ENCODE results near the gene HES4.

The HES4 gene

GRCh38 chr1:965526-966134 lies 34.3 kb downstream of the HES4 start:
- no peak overlapping the region for H3K4me3 ChIP-seq (ENCODE audit: control insufficient read depth in 1 of 7, extremely low read depth in 1 of 7, insufficient read depth in 4 of 7, low read depth in 2 of 7, low read length in 6 of 7)
- WGBS (ENCODE audit: insufficient coverage) = 54% methylated on average over 21 of the region's 26 CpGs
- ChIA-PET POLR2A (no interaction called here), CTCF (no interaction called here)
- peaks cover 0 to 3% (median 0%) of the 10 kb centered on the region in 4 experiments for H3K36me3 ChIP-seq (ENCODE audit: control insufficient read depth in 4 of 4, insufficient read depth in 4 of 4, low read length in 3 of 4)
- peaks cover 0 to 2% (median 0%) of the 10 kb centered on the region in 5 experiments for H3K9me3 ChIP-seq (ENCODE audit: control extremely low read depth in 1 of 5, control insufficient read depth in 4 of 5, insufficient read depth in 2 of 5, low read depth in 1 of 5, low read length in 4 of 5)
- no peak for DNase-seq
- H3K27ac ChIP-seq (ENCODE audit: insufficient read depth in 1 of 2, low read depth in 1 of 2, low read length in 2 of 2, poor library complexity in 1 of 2, severe bottlenecking in 2 of 2) = no peak overlapping the region
- H3K4me1 ChIP-seq (ENCODE audit: control extremely low read depth in 1 of 4, control insufficient read depth in 4 of 4, insufficient read depth in 4 of 4, low read length in 3 of 4) = peaks cover 0 to 29% (median 23%) of the 10 kb centered on the region in 4 experiments
- H3K27me3 ChIP-seq (replicated peaks in 2 of 5; ENCODE audit: control insufficient read depth in 4 of 5, insufficient read depth in 5 of 5, low read length in 4 of 5) = peaks cover 0 to 75% (median 16%) of the 10 kb centered on the region in 5 experiments

DNA sequence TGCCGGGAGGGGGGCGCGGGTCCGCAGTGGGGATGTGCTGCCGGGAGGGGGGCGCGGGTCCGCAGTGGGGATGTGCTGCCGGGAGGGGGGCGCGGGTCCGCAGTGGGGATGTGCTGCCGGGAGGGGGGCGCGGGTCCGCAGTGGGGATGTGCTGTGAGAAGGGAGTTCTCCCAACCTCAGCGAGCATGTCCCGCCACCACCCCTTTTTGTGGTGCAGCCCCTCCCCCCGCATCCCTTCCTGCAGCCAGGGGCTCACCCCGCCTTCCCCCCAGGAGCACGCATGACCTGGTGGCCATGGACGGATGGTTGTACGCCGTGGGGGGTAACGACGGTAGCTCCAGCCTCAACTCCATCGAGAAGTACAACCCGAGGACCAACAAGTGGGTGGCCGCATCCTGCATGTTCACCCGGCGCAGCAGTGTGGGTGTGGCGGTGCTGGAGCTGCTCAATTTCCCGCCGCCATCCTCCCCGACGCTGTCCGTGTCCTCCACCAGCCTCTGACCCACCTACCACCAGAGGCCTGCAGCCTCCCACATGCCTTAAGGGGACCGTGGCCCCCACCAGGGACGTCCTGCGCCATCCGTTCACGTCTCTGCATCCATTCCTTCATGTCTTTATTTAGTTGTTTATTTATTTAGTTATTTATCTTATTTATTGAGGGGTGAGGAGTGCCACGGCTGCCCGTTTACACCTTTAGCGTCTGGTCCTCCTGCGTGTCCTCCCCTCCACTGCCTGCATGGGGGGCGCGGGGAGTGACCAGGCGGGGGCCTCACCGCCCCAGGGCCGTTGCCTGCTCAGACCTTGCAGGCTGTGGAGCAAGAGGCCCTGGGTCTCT lies 35.0 kb downstream of the HES4 start:
- Histone ChIP-seq H3K27me3 (replicated peaks in 2 of 5; ENCODE audit: control insufficient read depth in 4 of 5, insufficient read depth in 5 of 5, low read length in 4 of 5) (peaks cover 0 to 68% (median 16%) of the 10 kb centered on the region in 5 experiments), H3K36me3 (ENCODE audit: control insufficient read depth in 4 of 4, insufficient read depth in 4 of 4, low read length in 3 of 4) (peaks cover 0 to 3% (median 0%) of the 10 kb centered on the region in 4 experiments), H3K4me1 (ENCODE audit: control extremely low read depth in 1 of 4, control insufficient read depth in 4 of 4, insufficient read depth in 4 of 4, low read length in 3 of 4) (peaks cover 0 to 32% (median 29%) of the 10 kb centered on the region in 4 experiments), H3K27ac (ENCODE audit: insufficient read depth in 1 of 2, low read depth in 1 of 2, low read length in 2 of 2, poor library complexity in 1 of 2, severe bottlenecking in 2 of 2) (no peak overlapping the region), H3K9me3 (ENCODE audit: control extremely low read depth in 1 of 5, control insufficient read depth in 4 of 5, insufficient read depth in 2 of 5, low read depth in 1 of 5, low read length in 4 of 5) (peaks cover 0 to 2% (median 0%) of the 10 kb centered on the region in 5 experiments), H3K4me3 (ENCODE audit: control insufficient read depth in 1 of 7, extremely low read depth in 1 of 7, insufficient read depth in 4 of 7, low read depth in 2 of 7, low read length in 6 of 7) (no peak overlapping the region)
- no peak for DNase-seq
- ChIA-PET CTCF (no interaction called here), POLR2A (no interaction called here)
- 90% methylated on average over 26 of the region's 51 CpGs for WGBS (ENCODE audit: insufficient coverage)

DNA sequence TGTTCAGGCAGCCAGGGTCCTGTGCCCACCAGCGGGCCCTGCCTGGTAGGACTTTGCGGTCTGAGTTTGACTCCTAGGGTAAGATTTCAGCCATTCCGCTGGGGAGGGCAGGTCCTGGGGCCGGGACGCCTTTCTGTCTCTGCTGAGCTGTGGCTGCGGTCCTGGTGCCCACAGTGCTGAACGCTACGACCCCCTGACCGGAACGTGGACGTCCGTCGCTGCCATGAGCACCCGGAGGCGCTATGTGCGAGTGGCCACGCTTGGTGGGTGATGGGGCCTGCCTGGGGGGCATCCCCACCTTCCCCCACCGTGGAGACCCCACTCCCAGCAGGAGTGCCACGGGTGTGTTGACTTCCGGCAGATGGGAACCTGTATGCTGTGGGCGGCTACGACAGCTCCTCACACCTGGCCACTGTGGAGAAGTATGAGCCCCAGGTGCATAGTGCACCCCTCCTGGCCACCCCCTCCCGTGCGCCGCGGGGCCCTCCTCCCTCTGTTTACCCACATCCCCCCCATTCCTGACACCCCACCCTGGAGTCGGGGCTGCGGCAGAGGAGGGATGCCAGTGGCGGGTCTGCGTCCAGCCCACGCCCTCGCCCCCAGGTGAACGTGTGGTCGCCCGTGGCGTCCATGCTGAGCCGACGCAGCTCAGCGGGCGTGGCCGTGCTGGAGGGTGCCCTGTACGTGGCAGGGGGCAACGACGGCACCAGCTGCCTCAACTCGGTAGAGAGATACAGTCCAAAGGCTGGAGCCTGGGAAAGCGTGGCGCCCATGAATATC lies 36.0 kb downstream of the HES4 start:
- Histone ChIP-seq H3K36me3 (ENCODE audit: control insufficient read depth in 4 of 4, insufficient read depth in 4 of 4, low read length in 3 of 4) (peaks cover 0 to 3% (median 0%) of the 10 kb centered on the region in 4 experiments), H3K4me1 (ENCODE audit: control extremely low read depth in 1 of 4, control insufficient read depth in 4 of 4, insufficient read depth in 4 of 4, low read length in 3 of 4) (peaks cover 0 to 36% (median 33%) of the 10 kb centered on the region in 4 experiments), H3K27ac (ENCODE audit: insufficient read depth in 1 of 2, low read depth in 1 of 2, low read length in 2 of 2, poor library complexity in 1 of 2, severe bottlenecking in 2 of 2) (no peak overlapping the region), H3K4me3 (ENCODE audit: control insufficient read depth in 1 of 7, extremely low read depth in 1 of 7, insufficient read depth in 4 of 7, low read depth in 2 of 7, low read length in 6 of 7) (no peak overlapping the region), H3K27me3 (replicated peaks in 2 of 5; ENCODE audit: control insufficient read depth in 4 of 5, insufficient read depth in 5 of 5, low read length in 4 of 5) (peaks cover 0 to 64% (median 13%) of the 10 kb centered on the region in 5 experiments), H3K9me3 (ENCODE audit: control extremely low read depth in 1 of 5, control insufficient read depth in 4 of 5, insufficient read depth in 2 of 5, low read depth in 1 of 5, low read length in 4 of 5) (no peaks in the 10 kb centered on the region)
- ChIA-PET CTCF (no interaction called here), POLR2A (no interaction called here)
- WGBS (ENCODE audit: insufficient coverage) = 96% methylated on average over 38 of the region's 47 CpGs
- DNase-seq = no peak

GRCh38 chr1:963301-963651 lies 36.6 kb downstream of the HES4 start:
- Histone ChIP-seq H3K27ac (ENCODE audit: insufficient read depth in 1 of 2, low read depth in 1 of 2, low read length in 2 of 2, poor library complexity in 1 of 2, severe bottlenecking in 2 of 2) (no peak overlapping the region), H3K27me3 (replicated peaks in 2 of 5; ENCODE audit: control insufficient read depth in 4 of 5, insufficient read depth in 5 of 5, low read length in 4 of 5) (peaks cover 0 to 58% (median 13%) of the 10 kb centered on the region in 5 experiments), H3K36me3 (ENCODE audit: control insufficient read depth in 4 of 4, insufficient read depth in 4 of 4, low read length in 3 of 4) (peaks cover 0 to 3% (median 0%) of the 10 kb centered on the region in 4 experiments), H3K4me1 (ENCODE audit: control extremely low read depth in 1 of 4, control insufficient read depth in 4 of 4, insufficient read depth in 4 of 4, low read length in 3 of 4) (peaks cover 0 to 42% (median 37%) of the 10 kb centered on the region in 4 experiments), H3K4me3 (ENCODE audit: control insufficient read depth in 1 of 7, extremely low read depth in 1 of 7, insufficient read depth in 4 of 7, low read depth in 2 of 7, low read length in 6 of 7) (no peak overlapping the region), H3K9me3 (ENCODE audit: control extremely low read depth in 1 of 5, control insufficient read depth in 4 of 5, insufficient read depth in 2 of 5, low read depth in 1 of 5, low read length in 4 of 5) (no peaks in the 10 kb centered on the region)
- ChIA-PET POLR2A (no interaction called here), CTCF (no interaction called here)
- no peak for DNase-seq
- 94% methylated on average over 16 of the region's 16 CpGs for WGBS (ENCODE audit: insufficient coverage)

GRCh38 chr1:962381-963300 lies 37.3 kb downstream of the HES4 start:
- H3K36me3 ChIP-seq (ENCODE audit: control insufficient read depth in 4 of 4, insufficient read depth in 4 of 4, low read length in 3 of 4) = peaks cover 0 to 3% (median 0%) of the 10 kb centered on the region in 4 experiments
- CTCF ChIA-PET = interaction anchor here (0.6 kb wide), 1 partner anchor 18 kb away, joined by 4 read pairs; no protein-coding TSS in a partner anchor
- DNase-seq = no peak
- no peaks in the 10 kb centered on the region for H3K9me3 ChIP-seq (ENCODE audit: control extremely low read depth in 1 of 5, control insufficient read depth in 4 of 5, insufficient read depth in 2 of 5, low read depth in 1 of 5, low read length in 4 of 5)
- POLR2A ChIA-PET = no interaction called here
- WGBS (ENCODE audit: insufficient coverage) = 97% methylated on average over 55 of the region's 57 CpGs
- H3K4me1 ChIP-seq (ENCODE audit: control extremely low read depth in 1 of 4, control insufficient read depth in 4 of 4, insufficient read depth in 4 of 4, low read length in 3 of 4) = peaks cover 0 to 48% (median 43%) of the 10 kb centered on the region in 4 experiments
- H3K4me3 ChIP-seq (ENCODE audit: control insufficient read depth in 1 of 7, extremely low read depth in 1 of 7, insufficient read depth in 4 of 7, low read depth in 2 of 7, low read length in 6 of 7) = no peak overlapping the region
- peaks cover 0 to 51% (median 8%) of the 10 kb centered on the region in 5 experiments for H3K27me3 ChIP-seq (replicated peaks in 2 of 5; ENCODE audit: control insufficient read depth in 4 of 5, insufficient read depth in 5 of 5, low read length in 4 of 5)
- no peak overlapping the region for H3K27ac ChIP-seq (ENCODE audit: insufficient read depth in 1 of 2, low read depth in 1 of 2, low read length in 2 of 2, poor library complexity in 1 of 2, severe bottlenecking in 2 of 2)

DNA sequence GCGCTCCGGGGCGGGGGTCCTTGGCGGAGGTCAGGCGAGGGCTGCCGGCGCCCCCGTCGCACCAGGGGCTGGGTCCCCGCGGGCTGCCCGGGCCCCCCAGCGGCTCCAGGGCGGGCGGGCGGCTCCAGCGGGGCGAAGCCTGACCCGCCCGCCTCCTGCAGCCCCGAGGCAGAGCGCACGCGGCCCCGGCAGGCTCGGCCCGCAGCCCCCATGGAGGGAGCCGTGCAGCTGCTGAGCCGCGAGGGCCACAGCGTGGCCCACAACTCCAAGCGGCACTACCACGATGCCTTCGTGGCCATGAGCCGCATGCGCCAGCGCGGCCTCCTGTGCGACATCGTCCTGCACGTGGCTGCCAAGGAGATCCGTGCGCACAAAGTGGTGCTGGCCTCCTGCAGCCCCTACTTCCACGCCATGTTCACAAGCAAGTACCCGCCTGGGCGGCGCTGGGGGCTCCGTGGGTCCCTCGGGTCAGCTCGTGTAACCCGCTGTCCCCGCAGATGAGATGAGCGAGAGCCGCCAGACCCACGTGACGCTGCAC lies 38.7 kb downstream of the HES4 start:
- peaks cover 0 to 43% (median 38%) of the 10 kb centered on the region in 4 experiments for H3K4me1 ChIP-seq (ENCODE audit: control extremely low read depth in 1 of 4, control insufficient read depth in 4 of 4, insufficient read depth in 4 of 4, low read length in 3 of 4)
- H3K27ac ChIP-seq (ENCODE audit: insufficient read depth in 1 of 2, low read depth in 1 of 2, low read length in 2 of 2, poor library complexity in 1 of 2, severe bottlenecking in 2 of 2) = no peak overlapping the region
- CTCF ChIA-PET = no interaction called here
- H3K27me3 ChIP-seq (replicated peaks in 2 of 5; ENCODE audit: control insufficient read depth in 4 of 5, insufficient read depth in 5 of 5, low read length in 4 of 5) = peaks cover 0 to 37% (median 4%) of the 10 kb centered on the region in 5 experiments
- 44% methylated on average over 46 of the region's 56 CpGs for WGBS (ENCODE audit: insufficient coverage)
- POLR2A ChIA-PET = no interaction called here
- no peaks in the 10 kb centered on the region for H3K9me3 ChIP-seq (ENCODE audit: control extremely low read depth in 1 of 5, control insufficient read depth in 4 of 5, insufficient read depth in 2 of 5, low read depth in 1 of 5, low read length in 4 of 5)
- DNase-seq = peak in 1 of 3 donors; percentile 40
- peaks cover 0 to 12% (median 4%) of the 10 kb centered on the region in 4 experiments for H3K36me3 ChIP-seq (ENCODE audit: control insufficient read depth in 4 of 4, insufficient read depth in 4 of 4, low read length in 3 of 4)
- H3K4me3 ChIP-seq (ENCODE audit: control insufficient read depth in 1 of 7, extremely low read depth in 1 of 7, insufficient read depth in 4 of 7, low read depth in 2 of 7, low read length in 6 of 7) = peak overlapping the region; percentile 34 to 76 (median 66)
